HEK293 (cell line): ENCODE measurements around the gene AKT1.
A peak's percentile ranks its signal among the peaks of the same experiment; 100 is the strongest.
"Not testable (repeated sequence)": the region's sequence is repeated elsewhere in the genome, so short reads cannot be mapped to it uniquely, and the experiment has no call there.

Experiments used
- CTCF ChIA-PET: fragments of 350-600 bp; formaldehyde crosslinking; extraction: SDS; loops from one replicate; lab custom pipeline; 2021; ENCODE audit warnings: antibody characterized with exemption; lab: Yijun Ruan, JAX
- POLR2A ChIA-PET: fragments of 300-600 bp; formaldehyde crosslinking; extraction: SDS; loops from one replicate; lab custom pipeline; 2020; ENCODE audit warnings: antibody characterized with exemption, inconsistent platforms; lab: Yijun Ruan, JAX
- H3K27ac ChIP-seq: fragments of 200-500 bp; sonication (Bioruptor generic); 2 replicates; pipeline ENCODE4 v1.5.1; 2014; ENCODE audit warnings: low read depth, low read length, control low read depth, inconsistent platforms; ENCODE audit errors: extremely low read depth
- H3K36me3 ChIP-seq, 2 experiments: fragments of 200-500 bp in 1 of 2; sonication (Bioruptor generic) in 1 of 2; 1 replicate in 1 of 2; 2 replicates in 1 of 2; pipeline ENCODE4 v1.5.1; 2014 to 2017; ENCODE audit warnings: inconsistent platforms in 2 of 2, low read length in 2 of 2; ENCODE audit not compliant: control insufficient read depth in 2 of 2, insufficient read depth in 1 of 2
- H3K4me1 ChIP-seq: fragments of 200-500 bp; sonication (Bioruptor generic); 2 replicates; pipeline ENCODE4 v1.5.1; 2014; ENCODE audit warnings: mild to moderate bottlenecking, low read length, inconsistent platforms; ENCODE audit not compliant: control insufficient read depth, insufficient read depth
- H3K4me3 ChIP-seq: 2 replicates; pipeline ENCODE4 v1.5.1; 2011; ENCODE audit warnings: low read depth, mild to moderate bottlenecking, control low read depth, low read length, moderate library complexity
- H3K9me3 ChIP-seq: fragments of 200-500 bp; sonication (Bioruptor generic); 2 replicates; pipeline ENCODE4 v1.5.1; 2014; ENCODE audit warnings: low read depth, low read length, inconsistent platforms; ENCODE audit not compliant: control insufficient read depth, insufficient read depth
- EGR2 ChIP-seq: fragments of 450-650 bp; formaldehyde crosslinking; IDR thresholded peaks from 2 replicates; pipeline ENCODE4 v1.5.1; 2016; ENCODE audit warnings: low read depth, missing biosample characterization, missing genetic modification characterization
- GLIS2 ChIP-seq: fragments of 450-650 bp; formaldehyde crosslinking; IDR thresholded peaks from 2 replicates; pipeline ENCODE4 v1.5.1; 2016; ENCODE audit warnings: missing biosample characterization, missing genetic modification characterization
- SETDB1 ChIP-seq: IDR thresholded peaks from one replicate; pipeline ENCODE4 v1.6.1; 2017; ENCODE audit warnings: mild to moderate bottlenecking, low read length, moderate library complexity, mixed read lengths; ENCODE audit not compliant: insufficient read length
- SP2 ChIP-seq: fragments of 450-650 bp; formaldehyde crosslinking; IDR thresholded peaks from 2 replicates; pipeline ENCODE4 v1.5.1; 2016; ENCODE audit warnings: missing biosample characterization, missing genetic modification characterization
- ZBTB17 ChIP-seq: fragments of 450-650 bp; formaldehyde crosslinking; IDR thresholded peaks from 2 replicates; pipeline ENCODE4 v1.5.1; 2016; ENCODE audit warnings: missing biosample characterization, missing genetic modification characterization
- ZBTB8A ChIP-seq: fragments of 450-650 bp; formaldehyde crosslinking; IDR thresholded peaks from 2 replicates; pipeline ENCODE4 v1.5.1; 2016; ENCODE audit warnings: missing biosample characterization, missing genetic modification characterization
- ZFHX2 ChIP-seq: fragments of 450-650 bp; formaldehyde crosslinking; conservative IDR thresholded peaks from 2 replicates; pipeline ENCODE4 v1.5.1; 2016; ENCODE audit warnings: missing biosample characterization, missing genetic modification characterization
- ZIC2 ChIP-seq: fragments of 450-650 bp; formaldehyde crosslinking; IDR thresholded peaks from 2 replicates; pipeline ENCODE4 v1.5.1; 2016; ENCODE audit warnings: missing biosample characterization, missing genetic modification characterization
- ZNF140 ChIP-seq: fragments of 450-650 bp; formaldehyde crosslinking; IDR thresholded peaks from 2 replicates; pipeline ENCODE4 v1.5.1; 2016; ENCODE audit warnings: missing biosample characterization, missing genetic modification characterization
- ZNF2 ChIP-seq: fragments of 450-650 bp; formaldehyde crosslinking; IDR thresholded peaks from 2 replicates; pipeline ENCODE4 v1.5.1; 2016; ENCODE audit warnings: missing biosample characterization, missing genetic modification characterization
- ZNF202 ChIP-seq: fragments of 450-650 bp; formaldehyde crosslinking; IDR thresholded peaks from 2 replicates; pipeline ENCODE4 v1.5.1; 2016; ENCODE audit warnings: missing biosample characterization, missing genetic modification characterization, borderline replicate concordance
- ZNF211 ChIP-seq: fragments of 450-650 bp; formaldehyde crosslinking; IDR thresholded peaks from 2 replicates; pipeline ENCODE4 v1.5.1; 2016; ENCODE audit warnings: low read depth, missing biosample characterization, missing genetic modification characterization
- ZNF530 ChIP-seq: fragments of 450-650 bp; formaldehyde crosslinking; IDR thresholded peaks from 2 replicates; pipeline ENCODE4 v1.5.1; 2016; ENCODE audit warnings: low read depth, missing biosample characterization, missing genetic modification characterization
- ZNF596 ChIP-seq: fragments of 450-650 bp; IDR thresholded peaks from 2 replicates; pipeline ENCODE4 v1.5.0; 2018; ENCODE audit warnings: missing biosample characterization, mild to moderate bottlenecking, missing genetic modification characterization, moderate library complexity
- ZNF624 ChIP-seq: fragments of 450-650 bp; formaldehyde crosslinking; IDR thresholded peaks from 2 replicates; pipeline ENCODE4 v1.5.1; 2017; ENCODE audit warnings: missing biosample characterization, missing genetic modification characterization
- ZNF792 ChIP-seq: fragments of 450-650 bp; formaldehyde crosslinking; IDR thresholded peaks from 2 replicates; pipeline ENCODE4 v1.5.1; 2016; ENCODE audit warnings: missing biosample characterization, missing genetic modification characterization
- ZNF837 ChIP-seq: fragments of 450-650 bp; formaldehyde crosslinking; IDR thresholded peaks from 2 replicates; pipeline ENCODE4 v1.5.1; 2016; ENCODE audit warnings: missing biosample characterization, missing genetic modification characterization
- TF ChIP-seq, protein P1 (sequence below): fragments of 450-650 bp; formaldehyde crosslinking; IDR thresholded peaks from 2 replicates; pipeline ENCODE4 v1.5.1; 2016; ENCODE audit warnings: missing biosample characterization, missing genetic modification characterization
- TF ChIP-seq, protein P2 (sequence below): fragments of 450-650 bp; formaldehyde crosslinking; IDR thresholded peaks from 2 replicates; pipeline ENCODE4 v1.5.1; 2016; ENCODE audit warnings: missing biosample characterization, missing genetic modification characterization
- TF ChIP-seq, protein P3 (sequence below): fragments of 450-650 bp; IDR thresholded peaks from 2 replicates; pipeline ENCODE4 v1.5.1; 2018; ENCODE audit warnings: missing biosample characterization, missing genetic modification characterization

Gene AKT1

GRCh38 chr14:104751539-104752422 lies 43.8 kb downstream of the AKT1 start:
- ChIA-PET POLR2A (interaction anchor here (0.6 to 2.4 kb wide), 19 partner anchors 9 to 549 kb away, joined by 3 to 14 read pairs (median 4); partner anchors contain the start of gene CEP170B), CTCF (interaction anchor here (0.6 to 1.7 kb wide), 6 partner anchors 15 to 254 kb away, joined by 3 to 7 read pairs (median 4); partner anchors contain the start of gene ADSS1)
- no peaks in the 10 kb centered on the region; the same call in 1 of the 2 replicates for H3K4me1 ChIP-seq
- no peaks in the 10 kb centered on the region for H3K9me3 ChIP-seq
- H3K36me3 ChIP-seq = peaks cover 0 to 30% of the 10 kb centered on the region in 2 experiments; a peak in 1 of 3 replicates
- TF ChIP-seq ZNF202 (0 out of 2 replicates have a peak, but pooled peaks have one; percentile 49), ZNF211 (tag by site-specific recombination) (0 out of 2 replicates have a peak, but pooled peaks have one; percentile 50), ZNF2 (tag by site-specific recombination) (0 out of 2 replicates have a peak, but pooled peaks have one; percentile 18), ZNF140 (tag by site-specific recombination) (no peak), SETDB1 (peak; percentile 43), ZBTB8A (tag by site-specific recombination) (0 out of 2 replicates have a peak, but pooled peaks have one; percentile 14), ZNF624 (no peak), ZNF837 (tag by site-specific recombination) (0 out of 2 replicates have a peak, but pooled peaks have one; percentile 24), ZNF530 (tag by site-specific recombination) (no peak)
- TF ChIP-seq, protein P1, sequence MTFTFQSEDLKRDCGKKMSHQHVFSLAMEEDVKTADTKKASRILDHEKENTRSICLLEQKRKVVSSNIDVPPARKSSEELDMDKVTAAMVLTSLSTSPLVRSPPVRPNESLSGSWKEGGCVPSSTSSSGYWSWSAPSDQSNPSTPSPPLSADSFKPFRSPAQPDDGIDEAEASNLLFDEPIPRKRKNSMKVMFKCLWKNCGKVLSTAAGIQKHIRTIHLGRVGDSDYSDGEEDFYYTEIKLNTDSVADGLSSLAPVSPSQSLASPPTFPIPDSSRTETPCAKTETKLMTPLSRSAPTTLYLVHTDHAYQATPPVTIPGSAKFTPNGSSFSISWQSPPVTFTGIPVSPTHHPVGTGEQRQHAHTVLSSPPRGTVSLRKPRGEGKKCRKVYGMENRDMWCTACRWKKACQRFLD = no peak
- TF ChIP-seq, protein P2, sequence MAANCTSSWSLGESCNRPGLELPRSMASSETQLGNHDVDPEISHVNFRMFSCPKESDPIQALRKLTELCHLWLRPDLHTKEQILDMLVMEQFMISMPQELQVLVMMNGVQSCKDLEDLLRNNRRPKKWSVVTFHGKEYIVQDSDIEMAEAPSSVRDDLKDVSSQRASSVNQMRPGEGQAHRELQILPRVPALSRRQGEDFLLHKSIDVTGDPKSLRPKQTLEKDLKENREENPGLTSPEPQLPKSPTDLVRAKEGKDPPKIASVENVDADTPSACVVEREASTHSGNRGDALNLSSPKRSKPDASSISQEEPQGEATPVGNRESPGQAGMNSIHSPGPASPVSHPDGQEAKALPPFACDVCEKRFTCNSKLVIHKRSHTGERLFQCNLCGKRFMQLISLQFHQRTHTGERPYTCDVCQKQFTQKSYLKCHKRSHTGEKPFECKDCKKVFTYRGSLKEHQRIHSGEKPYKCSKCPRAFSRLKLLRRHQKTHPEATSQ (tag by site-specific recombination) = peak; percentile 54; the same call in 1 of the 2 replicates
- TF ChIP-seq, all 188 proteins: peak for 7
- peak overlapping the region; percentile 32 for H3K4me3 ChIP-seq
- H3K27ac ChIP-seq = peak overlapping the region; percentile 83

- H3K9me3 ChIP-seq, H3K4me1 ChIP-seq, H3K4me3 ChIP-seq, H3K27ac ChIP-seq: not testable (repeated sequence)
- ChIA-PET POLR2A (interaction anchor here (0.8 kb wide), 1 partner anchor 18 kb away, joined by 4 read pairs; no protein-coding TSS in a partner anchor), CTCF (interaction anchor here (0.7 to 1.7 kb wide), 2 partner anchors 16 to 177 kb away, joined by 3 to 5 read pairs; no protein-coding TSS in a partner anchor)
- H3K36me3 ChIP-seq = peaks cover 0 to 20% of the 10 kb centered on the region in 2 experiments; a peak in 1 of 3 replicates
- 0 out of 2 replicates have a peak, but pooled peaks have one; percentile 26 for TF ChIP-seq SP2 (tag by site-specific recombination)
Measured at GRCh38 chr14:104750753-104751057, 44.8 kb downstream of the AKT1 start.

GRCh38 chr14:104750056-104750752 lies 45.3 kb downstream of the AKT1 start:
- no peak overlapping the region for H3K27ac ChIP-seq
- TF ChIP-seq ZIC2 (tag by site-specific recombination) (peak; percentile 84), ZNF792 (tag by site-specific recombination) (no peak), ZNF596 (tag by site-specific recombination) (no peak), ZFHX2 (tag by site-specific recombination) (peak; percentile 62), EGR2 (tag by site-specific recombination) (0 out of 2 replicates have a peak, but pooled peaks have one; percentile 47), GLIS2 (no peak), ZBTB17 (tag by site-specific recombination) (0 out of 2 replicates have a peak, but pooled peaks have one; percentile 12)
- TF ChIP-seq, protein P3, sequence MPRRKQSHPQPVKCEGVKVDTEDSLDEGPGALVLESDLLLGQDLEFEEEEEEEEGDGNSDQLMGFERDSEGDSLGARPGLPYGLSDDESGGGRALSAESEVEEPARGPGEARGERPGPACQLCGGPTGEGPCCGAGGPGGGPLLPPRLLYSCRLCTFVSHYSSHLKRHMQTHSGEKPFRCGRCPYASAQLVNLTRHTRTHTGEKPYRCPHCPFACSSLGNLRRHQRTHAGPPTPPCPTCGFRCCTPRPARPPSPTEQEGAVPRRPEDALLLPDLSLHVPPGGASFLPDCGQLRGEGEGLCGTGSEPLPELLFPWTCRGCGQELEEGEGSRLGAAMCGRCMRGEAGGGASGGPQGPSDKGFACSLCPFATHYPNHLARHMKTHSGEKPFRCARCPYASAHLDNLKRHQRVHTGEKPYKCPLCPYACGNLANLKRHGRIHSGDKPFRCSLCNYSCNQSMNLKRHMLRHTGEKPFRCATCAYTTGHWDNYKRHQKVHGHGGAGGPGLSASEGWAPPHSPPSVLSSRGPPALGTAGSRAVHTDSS = no peak
- no peaks in the 10 kb centered on the region for H3K9me3 ChIP-seq
- no peaks in the 10 kb centered on the region; the same call in 1 of the 2 replicates for H3K4me1 ChIP-seq
- H3K36me3 ChIP-seq = peaks cover 0 to 15% of the 10 kb centered on the region in 2 experiments; a peak in 1 of 3 replicates
- no peak overlapping the region for H3K4me3 ChIP-seq
- POLR2A ChIA-PET = interaction anchor here (0.8 kb wide), 1 partner anchor 18 kb away, joined by 4 read pairs; no protein-coding TSS in a partner anchor
- CTCF ChIA-PET = interaction anchor here (0.7 to 1.7 kb wide), 3 partner anchors 16 to 177 kb away, joined by 3 to 5 read pairs (median 3); no protein-coding TSS in a partner anchor
